Thoracic aorta (tissue), 2 donors: ENCODE results near the gene SYK. TPM values are rescaled to one million over a fixed set of nuclear protein-coding genes. Genes with fewer than 3 reads are reported as not detected.

Experiments used
- ATAC-seq: fragments of 150-250 bp; one replicate; pipeline ENCODE4 v1.8.0; 2017; ENCODE audit warnings: low read depth; ENCODE audit not compliant: insufficient number of reproducible peaks, low FRiP score
- DNase-seq: peaks from one replicate; pipeline ENCODE4 v3.0.0-alpha.2; 2020; ENCODE audit warnings: low spot score
- H3K27ac ChIP-seq, 2 donors: fragments of 200-600 bp; sonication (generic); 1 replicate in 1 of 2; 2 replicates in 1 of 2; pipeline ENCODE4 v1.5.1; 2016; ENCODE audit warnings: mild to moderate bottlenecking in 2 of 2, moderate library complexity in 2 of 2
- H3K27me3 ChIP-seq: fragments of 200-600 bp; sonication (generic); replicated peaks from 2 replicates; pipeline ENCODE4 v1.6.0; 2016; ENCODE audit warnings: mild to moderate bottlenecking; ENCODE audit not compliant: insufficient read depth
- H3K36me3 ChIP-seq: fragments of 200-600 bp; sonication (generic); one replicate; pipeline ENCODE4 v1.5.1; 2016
- H3K4me1 ChIP-seq, 2 donors: fragments of 200-600 bp; sonication (generic); 1 replicate in 1 of 2; 2 replicates in 1 of 2; pipeline versions ENCODE4 v1.5.1 to v1.6.0; 2016; ENCODE audit warnings: low read depth in 2 of 2, mild to moderate bottlenecking in 1 of 2; ENCODE audit not compliant: control insufficient read depth in 1 of 2
- H3K4me3 ChIP-seq: fragments of 200-600 bp; sonication (generic); 2 replicates; pipeline ENCODE4 v1.5.1; 2016; ENCODE audit warnings: mild to moderate bottlenecking
- H3K9me3 ChIP-seq: fragments of 200-600 bp; sonication (generic); 2 replicates; pipeline ENCODE4 v1.5.1; 2016
- total RNA-seq, 2 donors: library from RNA; depleted of rRNA; stranded (reverse); fragments of >200 nt; gene quantifications; one replicate each; pipeline versions ENCODE4 v1.1.0 to v1.2.3, GENCODE V29; 2016
- TF ChIP-seq, protein P1 (sequence below): fragments of 200-600 bp; sonication (generic); IDR thresholded peaks from one replicate; pipeline ENCODE4 v1.5.1; 2019; ENCODE audit warnings: antibody characterized with exemption

The SYK gene
- total RNA-seq, 2 donors from 2014 or later = 18.1 to 23.3 TPM

- TF ChIP-seq, protein P1, sequence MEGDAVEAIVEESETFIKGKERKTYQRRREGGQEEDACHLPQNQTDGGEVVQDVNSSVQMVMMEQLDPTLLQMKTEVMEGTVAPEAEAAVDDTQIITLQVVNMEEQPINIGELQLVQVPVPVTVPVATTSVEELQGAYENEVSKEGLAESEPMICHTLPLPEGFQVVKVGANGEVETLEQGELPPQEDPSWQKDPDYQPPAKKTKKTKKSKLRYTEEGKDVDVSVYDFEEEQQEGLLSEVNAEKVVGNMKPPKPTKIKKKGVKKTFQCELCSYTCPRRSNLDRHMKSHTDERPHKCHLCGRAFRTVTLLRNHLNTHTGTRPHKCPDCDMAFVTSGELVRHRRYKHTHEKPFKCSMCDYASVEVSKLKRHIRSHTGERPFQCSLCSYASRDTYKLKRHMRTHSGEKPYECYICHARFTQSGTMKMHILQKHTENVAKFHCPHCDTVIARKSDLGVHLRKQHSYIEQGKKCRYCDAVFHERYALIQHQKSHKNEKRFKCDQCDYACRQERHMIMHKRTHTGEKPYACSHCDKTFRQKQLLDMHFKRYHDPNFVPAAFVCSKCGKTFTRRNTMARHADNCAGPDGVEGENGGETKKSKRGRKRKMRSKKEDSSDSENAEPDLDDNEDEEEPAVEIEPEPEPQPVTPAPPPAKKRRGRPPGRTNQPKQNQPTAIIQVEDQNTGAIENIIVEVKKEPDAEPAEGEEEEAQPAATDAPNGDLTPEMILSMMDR = no peak
- ATAC-seq (no peak), DNase-seq (no peak)
- no peak overlapping the region for H3K27ac ChIP-seq
- H3K4me3 ChIP-seq = no peak overlapping the region
- no peaks in the 10 kb centered on the region for H3K36me3 ChIP-seq
- no peaks in the 10 kb centered on the region for H3K9me3 ChIP-seq
- no peaks in the 10 kb centered on the region for H3K27me3 ChIP-seq
- no peaks in the 10 kb centered on the region for H3K4me1 ChIP-seq
These were observed 26.9 kb upstream of the SYK start for GRCh38 chr9:90774682-90775081.

- no peak overlapping the region for H3K27ac ChIP-seq
- H3K27me3 ChIP-seq = no peaks in the 10 kb centered on the region
- TF ChIP-seq, protein P1 = no peak
- ATAC-seq (no peak), DNase-seq (no peak)
- no peaks in the 10 kb centered on the region for H3K36me3 ChIP-seq
- H3K9me3 ChIP-seq = no peaks in the 10 kb centered on the region
- no peaks in the 10 kb centered on the region for H3K4me1 ChIP-seq
- H3K4me3 ChIP-seq = no peak overlapping the region
These were observed 26.0 kb upstream of the SYK start for GRCh38 chr9:90775657-90776056.

DNA sequence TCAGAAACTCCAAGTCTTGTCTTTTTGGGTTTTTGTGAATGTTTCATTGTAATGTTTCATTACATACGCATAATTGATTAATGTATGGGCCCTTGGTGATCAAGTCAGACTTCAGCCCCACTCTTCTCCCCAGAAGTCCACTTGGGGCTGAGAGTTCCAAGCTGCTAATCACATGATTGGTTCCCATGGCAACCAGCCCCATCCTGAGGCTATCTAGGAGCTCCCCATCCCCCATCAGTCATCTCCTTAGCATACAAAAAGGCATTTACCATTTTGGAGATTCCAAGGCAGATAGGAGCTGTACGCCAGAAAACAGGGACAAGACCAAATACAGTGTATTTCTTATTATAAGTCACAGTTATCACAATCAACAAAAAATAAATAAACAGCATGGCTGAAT, 22.9 kb upstream of the SYK start:
- H3K9me3 ChIP-seq = no peaks in the 10 kb centered on the region
- H3K36me3 ChIP-seq = no peaks in the 10 kb centered on the region
- H3K27ac ChIP-seq = no peak overlapping the region
- no peaks in the 10 kb centered on the region for H3K4me1 ChIP-seq
- no peaks in the 10 kb centered on the region for H3K27me3 ChIP-seq
- no peak overlapping the region for H3K4me3 ChIP-seq
- DNase-seq = no peak
- TF ChIP-seq, protein P1 = no peak
- no peak for ATAC-seq

GRCh38 chr9:90783552-90783951, 18.1 kb upstream of the SYK start:
- no peaks in the 10 kb centered on the region for H3K36me3 ChIP-seq
- ATAC-seq = no peak
- TF ChIP-seq, protein P1 = no peak

DNA sequence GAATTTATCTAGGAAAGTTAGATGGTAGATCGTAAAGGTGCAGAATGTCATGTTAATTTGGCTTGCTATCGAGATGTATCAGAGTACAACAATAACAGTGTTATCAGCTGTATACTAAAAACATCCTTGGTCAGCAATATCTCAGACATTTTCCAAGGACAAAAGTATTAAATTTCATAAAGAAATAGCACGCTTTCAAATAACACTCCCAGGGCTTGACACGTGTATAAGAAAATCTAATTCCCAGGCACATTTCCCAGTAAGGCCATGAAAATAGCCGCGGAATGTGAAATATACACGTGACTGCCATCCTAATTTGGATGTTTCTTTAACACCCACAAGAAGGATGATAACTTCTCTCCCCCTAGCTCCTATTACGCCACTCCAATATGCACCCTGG, 17.7 kb upstream of the SYK start:
- Histone ChIP-seq H3K9me3 (no peaks in the 10 kb centered on the region), H3K4me3 (no peak overlapping the region), H3K27ac (no peak overlapping the region), H3K36me3 (no peaks in the 10 kb centered on the region), H3K27me3 (no peaks in the 10 kb centered on the region), H3K4me1 (no peaks in the 10 kb centered on the region)
- TF ChIP-seq, protein P1 = no peak
- DNase-seq (no peak), ATAC-seq (no peak)

More at GRCh38 chr9:90783552-90783951, 18.1 kb upstream of the SYK start:
- Histone ChIP-seq H3K27me3 (no peaks in the 10 kb centered on the region), H3K9me3 (no peaks in the 10 kb centered on the region), H3K4me3 (no peak overlapping the region), H3K27ac (no peak overlapping the region), H3K4me1 (no peaks in the 10 kb centered on the region)
- DNase-seq = no peak
